ENCODE data around the gene TBL1X.

The TBL1X gene

GRCh38 chrX:9538544-9539045 lies 73.7 kb downstream of the TBL1X start:
- DNase-seq, result no peak

GRCh38 chrX:9539605-9540387 lies 74.9 kb downstream of the TBL1X start:
- no peak for DNase-seq

- no peak for DNase-seq
These were observed 77.4 kb downstream of the TBL1X start for GRCh38 chrX:9542106-9542760.

GRCh38 chrX:9542761-9543111 lies 77.9 kb downstream of the TBL1X start:
- no peak for DNase-seq

GRCh38 chrX:9555354-9555753 lies 90.5 kb downstream of the TBL1X start:
- no peak for DNase-seq

GRCh38 chrX:9557091-9557490 lies 92.2 kb downstream of the TBL1X start:
- DNase-seq, result no peak

- DNase-seq, result no peak
These were observed 92.7 kb downstream of the TBL1X start for GRCh38 chrX:9557521-9557920.

- DNase-seq, result no peak
These were observed 93.8 kb downstream of the TBL1X start for GRCh38 chrX:9558615-9559014.

DNA sequence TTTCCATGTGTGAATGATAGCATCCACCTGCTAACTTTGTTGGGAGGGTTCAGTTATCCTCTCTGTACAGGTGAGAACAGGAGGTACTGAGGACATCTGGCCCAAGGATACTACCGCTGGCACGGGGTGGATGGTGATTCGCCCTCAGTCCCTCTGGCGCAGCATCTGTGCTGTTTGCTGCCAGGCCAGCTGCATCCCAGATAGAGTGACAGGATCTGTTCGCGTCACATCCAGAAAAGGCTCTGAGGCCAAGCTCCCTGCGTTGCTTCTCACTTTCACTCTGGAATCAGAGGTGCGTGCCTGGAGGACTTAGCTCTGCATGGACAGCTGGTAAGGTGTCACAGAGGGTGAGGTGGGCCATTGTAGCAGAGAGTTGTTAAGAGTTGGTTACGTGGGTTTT lies 95.4 kb downstream of the TBL1X start:
- no peak for DNase-seq

- DNase-seq, result no peak
These were observed 96.3 kb downstream of the TBL1X start for GRCh38 chrX:9561199-9561598.

DNA sequence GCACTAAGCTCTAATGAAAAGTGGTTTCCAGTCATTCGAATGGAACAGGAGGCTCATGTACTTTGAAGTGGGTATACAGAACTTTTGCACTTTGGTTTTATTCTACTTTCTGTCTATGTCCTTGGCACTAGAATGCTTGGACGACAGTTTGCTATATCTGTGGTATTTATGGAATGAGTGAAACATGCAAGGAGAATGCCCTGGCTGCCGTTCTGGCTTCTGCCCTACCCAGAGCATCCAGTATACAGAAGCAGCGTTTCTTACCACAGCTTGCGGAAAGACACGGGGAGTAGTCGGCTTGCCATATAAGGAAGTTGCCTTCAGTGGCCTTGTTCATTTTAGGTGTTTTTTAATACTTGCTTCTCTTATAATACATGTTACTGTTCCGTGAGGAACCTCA lies 98.0 kb downstream of the TBL1X start:
- DNase-seq, result no peak

DNA sequence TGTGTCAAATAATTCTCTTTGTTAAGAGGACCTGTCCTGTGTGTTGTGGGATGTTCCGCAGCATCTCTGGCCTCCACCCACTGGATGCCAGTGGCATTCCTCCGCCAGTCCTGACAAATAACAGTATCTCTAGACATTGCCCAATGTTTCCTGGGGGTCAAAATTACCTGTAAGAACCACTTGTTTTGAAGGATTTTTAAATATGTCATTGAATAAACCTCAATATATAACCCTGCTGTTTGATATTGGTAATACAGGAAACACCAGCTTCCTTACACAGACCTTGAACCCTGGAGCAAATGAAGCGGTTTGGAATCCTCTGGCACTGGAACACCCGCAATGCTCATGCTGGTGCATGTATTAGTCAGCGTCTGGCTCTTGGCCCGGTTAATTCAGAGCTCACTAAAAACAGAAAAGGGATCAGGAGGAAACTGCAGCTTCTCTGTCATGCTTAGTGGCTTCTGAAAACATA lies 101.3 kb downstream of the TBL1X start:
- no peak for DNase-seq

DNA sequence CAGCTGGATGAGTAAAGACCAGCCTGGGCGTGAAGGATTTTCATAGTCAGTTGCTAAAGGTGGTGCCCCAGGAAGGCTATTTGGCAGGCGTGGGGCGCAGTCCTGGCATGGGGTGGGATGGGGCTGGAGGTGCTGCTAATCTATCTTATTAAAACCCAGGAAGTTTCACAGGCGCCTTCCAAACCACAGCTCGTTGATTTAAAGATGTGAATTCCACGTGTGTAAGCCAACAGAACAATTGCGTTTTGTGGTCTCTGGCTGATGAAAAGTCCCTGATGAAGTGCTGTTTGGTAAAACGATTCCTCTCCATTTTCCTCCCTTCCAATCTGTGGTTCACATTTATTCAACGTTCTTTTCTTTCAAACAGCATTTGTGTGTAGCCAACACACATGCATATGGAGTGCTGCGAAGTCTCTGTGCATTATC lies 105.0 kb downstream of the TBL1X start:
- no peak for DNase-seq

- no peak for DNase-seq
These were observed 108.6 kb downstream of the TBL1X start for GRCh38 chrX:9573282-9574106.

- DNase-seq, result no peak
These were observed 111.2 kb downstream of the TBL1X start for GRCh38 chrX:9576059-9576458.

DNA sequence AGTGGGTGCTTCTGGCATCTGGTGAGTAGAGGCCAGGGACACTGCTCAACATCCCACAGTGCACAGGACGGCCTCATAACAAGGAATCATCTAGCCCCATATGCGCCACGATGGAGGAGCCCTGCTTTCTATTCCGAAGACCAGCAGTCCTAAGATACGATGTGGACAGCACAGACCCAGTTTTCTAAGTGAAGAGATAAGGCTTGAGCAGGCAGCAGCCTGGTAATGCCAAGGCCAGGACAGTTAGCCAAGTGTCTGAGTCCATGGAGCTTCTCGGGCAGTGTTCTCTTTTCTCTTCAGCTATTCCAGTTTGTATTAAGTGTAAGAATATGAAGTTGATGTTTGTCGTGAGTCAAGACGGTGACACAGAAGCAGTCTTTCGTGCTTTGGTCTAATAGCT lies 112.7 kb downstream of the TBL1X start:
- DNase-seq, result no peak

GRCh38 chrX:9578083-9578779 lies 113.4 kb downstream of the TBL1X start:
- no peak for DNase-seq

- DNase-seq, result no peak
These were observed 117.0 kb downstream of the TBL1X start for GRCh38 chrX:9581771-9582385.

- DNase-seq, result no peak
These were observed 118.1 kb downstream of the TBL1X start for GRCh38 chrX:9582956-9583355.

DNA sequence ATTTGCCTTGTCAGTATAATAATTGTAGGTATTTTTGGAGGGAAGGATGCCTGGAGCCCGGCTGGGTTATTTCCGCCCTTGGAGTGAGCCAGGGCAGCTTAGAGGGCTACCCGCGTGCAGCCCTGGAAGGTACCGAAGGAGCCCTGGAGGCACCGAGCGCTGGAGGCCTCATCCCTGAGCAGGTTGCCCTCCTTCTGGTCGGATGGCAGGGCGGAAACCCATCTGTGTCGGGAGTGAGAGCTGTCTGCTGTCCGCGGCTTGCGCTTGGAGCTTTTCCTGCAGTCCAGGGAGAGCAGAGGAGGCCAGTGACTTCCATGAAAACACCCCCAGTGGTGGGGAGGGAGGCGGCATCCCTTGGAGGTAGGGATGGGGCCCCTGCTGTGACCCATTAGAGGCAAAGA lies 122.1 kb downstream of the TBL1X start:
- no peak for DNase-seq

DNA sequence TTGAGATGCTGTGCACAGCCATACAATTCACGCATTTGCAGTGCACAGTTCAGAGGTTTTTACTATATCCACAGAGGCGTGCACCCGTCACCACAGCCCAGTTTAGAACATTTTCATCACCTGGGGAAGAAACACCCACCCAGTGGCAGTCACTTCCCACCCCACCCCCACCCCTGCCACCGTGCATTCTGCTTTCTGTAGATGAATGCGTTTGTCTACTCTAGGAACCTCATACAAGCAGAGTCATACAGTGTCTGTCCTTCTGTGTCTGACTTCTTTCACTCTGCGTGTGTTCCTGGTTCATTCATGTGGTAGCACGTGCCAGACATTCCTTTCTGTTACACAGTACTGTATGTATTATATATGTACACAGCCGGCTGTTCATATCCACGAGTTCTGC lies 122.8 kb downstream of the TBL1X start:
- DNase-seq, result no peak

- no peak for DNase-seq
These were observed 126.6 kb downstream of the TBL1X start for GRCh38 chrX:9591496-9591895.
